K562 treated with DMSO at 1 percent for 48 hours (cell line): ENCODE results near the gene CD34. TPM values are rescaled to one million over a fixed set of nuclear protein-coding genes. Genes with fewer than 3 reads are reported as not detected.

ENCODE experiments used
- total RNA-seq: library from RNA; unstranded; fragments of 300-600 nt; gene quantifications from 2 replicates; pipeline ENCODE4 v1.2.3, GENCODE V29; 2022; ENCODE audit warnings: low replicate concordance; ENCODE audit errors: extremely low read depth

CD34 gene
- not detected in 2 replicates for total RNA-seq

GRCh38 chr1:207910591-207911354 lies at the start of gene CD34:
Gene CD34, minus strand, starts transcription at chr1:207911125. Its CDS starts 45 bp downstream, at chr1:207911080.

Other genes starting within 250 kb of the CD34 start
- not detected in 2 replicates for gene CD46, start 159.1 kb downstream of the CD34 start, total RNA-seq